GM12891 (cell line): ENCODE data around the gene RNF144A.
A peak's percentile ranks its signal among the peaks of the same experiment; 100 is the strongest.

ENCODE experiments used
- DNase-seq: peaks from one replicate; pipeline ENCODE4 v3.0.0; 2011; ENCODE audit warnings: low spot score; ENCODE audit not compliant: insufficient read length
- FAIRE-seq: peaks from 2 replicates; lab custom pipeline; 2011; peaks lifted over from hg19 to GRCh38; lab: Jason Lieb, UNC
- PAX5 ChIP-seq: IDR thresholded peaks from 2 replicates; pipeline ENCODE4 v1.6.1; 2011; ENCODE audit warnings: low read length, moderate library complexity, mild to moderate bottlenecking; ENCODE audit not compliant: insufficient read depth, severe bottlenecking
- POLR2A ChIP-seq: IDR thresholded peaks from 2 replicates; pipeline ENCODE4 v1.6.1; 2011; ENCODE audit warnings: low read depth, low read length, control low read depth
- POLR2AphosphoS5 ChIP-seq: IDR thresholded peaks from 2 replicates; pipeline ENCODE4 v1.6.1; 2011; ENCODE audit warnings: low read depth, low read length, control low read depth
- POU2F2 ChIP-seq: IDR thresholded peaks from 2 replicates; pipeline ENCODE4 v1.6.1; 2011; ENCODE audit warnings: low read depth, mild to moderate bottlenecking, control low read depth, low read length, moderate library complexity
- SPI1 ChIP-seq: IDR thresholded peaks from 2 replicates; pipeline ENCODE4 v1.6.1; 2011; ENCODE audit warnings: low read depth, low read length, control low read depth
- TAF1 ChIP-seq: IDR thresholded peaks from 2 replicates; pipeline ENCODE4 v1.6.1; 2011; ENCODE audit warnings: low read depth, low read length, control low read depth

RNF144A gene

GRCh38 chr2:7044253-7045250 lies 127.3 kb downstream of the RNF144A start:
- FAIRE-seq (peak; percentile 96), DNase-seq (peak; percentile 48)
- TF ChIP-seq POU2F2 (no peak), POLR2A (no peak), TAF1 (no peak), PAX5 (no peak), POLR2AphosphoS5 (no peak), SPI1 (no peak)

GRCh38 chr2:7045601-7046590 lies 128.7 kb downstream of the RNF144A start:
- FAIRE-seq (no peak), DNase-seq (no peak)
- TF ChIP-seq POU2F2 (no peak), POLR2A (no peak), PAX5 (no peak), SPI1 (no peak), POLR2AphosphoS5 (no peak), TAF1 (no peak)

- FAIRE-seq (no peak), DNase-seq (no peak)
- TF ChIP-seq SPI1 (no peak), POLR2A (no peak), TAF1 (no peak), POU2F2 (no peak), POLR2AphosphoS5 (no peak), PAX5 (no peak)
Measured at GRCh38 chr2:7047661-7048060, 130.4 kb downstream of the RNF144A start.

- no peak for FAIRE-seq
- DNase-seq = no peak
- TF ChIP-seq TAF1 = no peak
- TF ChIP-seq POLR2AphosphoS5 = no peak
- no peak for TF ChIP-seq PAX5
Measured at GRCh38 chr2:7048762-7049294, 131.6 kb downstream of the RNF144A start.

GRCh38 chr2:7052404-7052803 lies 135.2 kb downstream of the RNF144A start:
- FAIRE-seq = peak; percentile 28
- TF ChIP-seq POLR2AphosphoS5 (no peak), POLR2A (no peak), POU2F2 (no peak), TAF1 (no peak), PAX5 (no peak), SPI1 (no peak)
- no peak for DNase-seq

GRCh38 chr2:7053650-7054265 lies 136.5 kb downstream of the RNF144A start:
- no peak for FAIRE-seq
- TF ChIP-seq POLR2A (no peak), TAF1 (no peak), POU2F2 (no peak), SPI1 (no peak), POLR2AphosphoS5 (no peak), PAX5 (no peak)
- no peak for DNase-seq

GRCh38 chr2:7057865-7058400 lies 140.7 kb downstream of the RNF144A start:
- no peak for DNase-seq
- no peak for TF ChIP-seq POLR2AphosphoS5
- peak; percentile 79 for TF ChIP-seq SPI1
- peak; percentile 16 for FAIRE-seq

- TF ChIP-seq POLR2AphosphoS5 = no peak
- no peak for TF ChIP-seq PAX5
- TF ChIP-seq POLR2A = no peak
- DNase-seq (no peak), FAIRE-seq (no peak)
Measured at GRCh38 chr2:7060156-7060555, 142.9 kb downstream of the RNF144A start.

GRCh38 chr2:7060631-7061449 lies 143.6 kb downstream of the RNF144A start:
- no peak for TF ChIP-seq TAF1
- TF ChIP-seq POLR2AphosphoS5 = no peak
- TF ChIP-seq SPI1 = no peak
- TF ChIP-seq POU2F2 = no peak
- no peak for TF ChIP-seq PAX5
- no peak for TF ChIP-seq POLR2A
- FAIRE-seq = no peak
- DNase-seq = no peak
